Subcutaneous adipose tissue (tissue), 4 donors: ENCODE results near the gene AKAP6. TPM values are rescaled to one million over a fixed set of nuclear protein-coding genes. Genes with fewer than 3 reads are reported as not detected.

Source experiments
- total RNA-seq, 4 donors: library from RNA; depleted of rRNA; stranded (reverse); fragments of >200 nt; gene quantifications; one replicate each; pipeline ENCODE4 v1.1.0, GENCODE V29; 2016
- TF ChIP-seq, protein P1 (sequence below): fragments of 450-650 bp; IDR thresholded peaks from one replicate; pipeline ENCODE4 v1.5.1; 2016; ENCODE audit warnings: low read depth, mild to moderate bottlenecking, control low read depth, antibody characterized with exemption, moderate library complexity

The AKAP6 gene
- total RNA-seq, 4 donors from 2014 or later = 0.65 to 6.5 (median 1.2) TPM

DNA sequence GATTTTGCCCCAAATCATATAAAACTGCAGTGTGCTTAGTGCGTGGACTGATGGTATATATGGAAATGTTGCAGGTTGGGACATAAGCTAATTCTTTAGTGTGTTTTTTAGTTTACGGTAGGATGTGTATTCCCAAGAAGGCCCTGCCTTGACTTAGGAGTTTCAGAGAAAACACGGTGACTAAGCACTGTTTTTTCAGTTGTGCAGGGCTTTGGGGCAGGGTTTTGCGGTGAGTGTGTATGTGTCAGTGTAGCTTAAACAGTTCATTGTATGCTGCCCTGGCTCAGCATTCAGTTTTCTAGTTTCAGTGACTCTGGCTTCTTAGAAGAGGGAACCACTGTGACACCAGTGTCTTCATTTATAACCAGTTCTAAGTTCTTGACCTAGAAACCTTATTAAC is 101.2 kb downstream of the AKAP6 start:
- TF ChIP-seq, protein P1, sequence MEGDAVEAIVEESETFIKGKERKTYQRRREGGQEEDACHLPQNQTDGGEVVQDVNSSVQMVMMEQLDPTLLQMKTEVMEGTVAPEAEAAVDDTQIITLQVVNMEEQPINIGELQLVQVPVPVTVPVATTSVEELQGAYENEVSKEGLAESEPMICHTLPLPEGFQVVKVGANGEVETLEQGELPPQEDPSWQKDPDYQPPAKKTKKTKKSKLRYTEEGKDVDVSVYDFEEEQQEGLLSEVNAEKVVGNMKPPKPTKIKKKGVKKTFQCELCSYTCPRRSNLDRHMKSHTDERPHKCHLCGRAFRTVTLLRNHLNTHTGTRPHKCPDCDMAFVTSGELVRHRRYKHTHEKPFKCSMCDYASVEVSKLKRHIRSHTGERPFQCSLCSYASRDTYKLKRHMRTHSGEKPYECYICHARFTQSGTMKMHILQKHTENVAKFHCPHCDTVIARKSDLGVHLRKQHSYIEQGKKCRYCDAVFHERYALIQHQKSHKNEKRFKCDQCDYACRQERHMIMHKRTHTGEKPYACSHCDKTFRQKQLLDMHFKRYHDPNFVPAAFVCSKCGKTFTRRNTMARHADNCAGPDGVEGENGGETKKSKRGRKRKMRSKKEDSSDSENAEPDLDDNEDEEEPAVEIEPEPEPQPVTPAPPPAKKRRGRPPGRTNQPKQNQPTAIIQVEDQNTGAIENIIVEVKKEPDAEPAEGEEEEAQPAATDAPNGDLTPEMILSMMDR = no peak

DNA sequence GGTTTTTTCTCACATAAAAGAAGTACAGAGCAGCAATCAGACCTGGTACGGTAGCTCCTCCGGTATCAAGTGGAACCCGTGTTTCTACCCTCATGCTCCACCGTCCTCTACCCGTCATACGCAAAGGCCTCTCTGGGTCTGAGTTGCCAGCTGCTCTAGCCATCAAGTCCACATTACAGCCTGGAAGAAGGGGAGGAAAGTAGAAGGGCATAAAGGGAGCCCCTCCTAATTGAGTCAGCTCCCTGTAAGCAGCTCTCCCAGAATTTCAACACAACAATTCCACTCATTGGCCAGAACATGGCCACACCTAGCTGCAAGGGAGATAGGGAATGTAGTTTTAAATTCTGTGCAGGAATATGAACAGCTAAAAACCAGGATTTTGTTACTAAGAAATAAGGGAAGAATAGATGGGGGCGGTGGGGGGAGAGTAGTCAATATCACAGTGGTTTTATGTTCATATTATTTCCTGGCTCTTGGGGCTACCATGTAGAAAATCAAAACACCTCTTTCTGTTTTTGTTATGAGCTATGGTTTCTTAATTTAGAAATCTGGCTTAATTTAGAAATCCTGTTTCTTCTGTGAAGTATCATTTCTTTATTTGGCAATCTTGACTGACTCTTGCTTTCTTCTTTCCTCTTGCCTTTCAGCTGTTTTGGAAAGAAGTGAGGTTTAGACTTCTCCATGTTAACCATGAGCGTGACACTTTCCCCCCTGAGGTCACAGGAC is 103.9 kb downstream of the AKAP6 start:
- TF ChIP-seq, protein P1 = no peak

DNA sequence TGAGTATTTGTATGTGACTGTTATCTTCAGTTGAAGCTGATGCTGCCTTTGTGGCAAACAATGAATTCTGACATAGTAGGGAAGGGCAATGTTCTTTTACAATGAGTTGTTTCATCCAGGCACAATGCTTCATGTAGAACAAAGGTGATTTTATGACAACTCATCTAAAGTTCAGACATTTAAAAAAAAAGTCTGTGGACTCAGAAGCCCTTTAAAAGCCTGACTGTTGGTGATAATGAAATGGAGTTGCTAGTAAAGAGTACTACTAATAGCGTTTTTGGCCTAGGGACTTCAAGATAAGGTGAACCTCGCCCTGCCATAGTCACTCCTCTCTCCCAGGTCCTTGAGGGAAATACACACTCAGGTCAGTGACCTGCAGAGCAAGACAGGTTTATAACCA is 105.1 kb downstream of the AKAP6 start:
- TF ChIP-seq, protein P1 = no peak

DNA sequence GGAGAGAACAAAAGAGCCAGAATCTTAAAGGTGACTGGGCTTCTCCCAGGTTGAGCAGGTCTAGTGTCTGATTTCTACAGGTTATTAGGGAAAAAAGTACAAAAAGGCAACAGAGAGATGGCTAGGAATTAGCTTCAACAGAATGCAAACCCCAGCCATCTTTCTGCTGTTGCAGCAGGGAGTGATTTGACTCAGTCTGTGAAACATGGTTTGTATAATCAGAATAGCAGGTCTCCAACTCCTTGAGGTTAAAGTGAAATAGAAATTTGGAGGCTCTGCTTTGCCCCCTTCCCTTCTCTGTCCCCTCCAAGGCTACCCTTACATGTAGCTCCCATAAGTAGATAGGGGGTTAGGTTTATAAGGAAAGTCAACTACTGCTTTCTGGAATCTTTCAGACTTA is 105.8 kb downstream of the AKAP6 start:
- TF ChIP-seq, protein P1 = no peak

DNA sequence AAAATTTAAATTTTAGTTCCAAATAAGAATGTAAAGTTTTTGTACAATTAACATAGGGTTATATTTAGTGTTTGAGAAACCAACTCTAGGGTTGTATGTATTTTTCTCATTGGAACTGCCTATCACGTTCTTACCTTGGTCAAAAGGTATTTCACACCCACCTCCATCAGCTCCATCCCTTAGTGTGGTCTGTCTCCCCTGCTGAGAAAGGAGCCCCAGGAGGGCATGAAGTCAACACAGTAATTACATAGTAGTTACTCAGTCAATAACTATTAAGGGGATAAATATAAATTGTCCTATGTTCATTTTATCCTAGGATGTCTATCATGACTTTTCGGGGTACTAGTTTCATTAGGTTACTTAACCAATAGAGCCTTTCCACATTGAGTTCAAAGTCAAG is 106.3 kb downstream of the AKAP6 start:
- TF ChIP-seq, protein P1 = no peak

GRCh38 chr14:32436993-32437392 is 107.9 kb downstream of the AKAP6 start:
- TF ChIP-seq, protein P1 = no peak

GRCh38 chr14:32438517-32438916 is 109.4 kb downstream of the AKAP6 start:
- TF ChIP-seq, protein P1 = no peak
